SIG-M5 treated with dmso at 0.1 percent for 504 hours (cell line): ENCODE measurements around the gene ITM2B.

ENCODE experiments used
- DNase-seq: peaks from one replicate; lab custom pipeline; 2025; ENCODE audit not compliant: unreplicated experiment; lab: John Stamatoyannopoulos, UW

Gene ITM2B

GRCh38 chr13:48302871-48303358, 69.9 kb downstream of the ITM2B start:
- peak; percentile 33 for DNase-seq

GRCh38 chr13:48303359-48304142, 70.5 kb downstream of the ITM2B start, which contains the start of gene RB1:
Gene RB1 (plus strand): TSS chr13:48303751. CDS start chr13:48303913, 162 bp downstream.
- DNase-seq, result peak; percentile 86

- peak; percentile 90 for DNase-seq
These were observed 71.3 kb downstream of the ITM2B start for GRCh38 chr13:48304143-48304876.

- DNase-seq, result no peak
These were observed 78.2 kb downstream of the ITM2B start for GRCh38 chr13:48311223-48311622.

GRCh38 chr13:48315969-48316650, 83.1 kb downstream of the ITM2B start:
- no peak for DNase-seq

- DNase-seq, result no peak
These were observed 84.0 kb downstream of the ITM2B start for GRCh38 chr13:48316826-48317510.

GRCh38 chr13:48317511-48318376, 84.7 kb downstream of the ITM2B start:
- DNase-seq, result no peak

- DNase-seq, result no peak
These were observed 85.4 kb downstream of the ITM2B start for GRCh38 chr13:48318377-48318811.

GRCh38 chr13:48318821-48319511, 86.0 kb downstream of the ITM2B start:
- no peak for DNase-seq
